Upper lobe of left lung (tissue), 4 donors: ENCODE results near the gene IL1RL1.

Experiments used
- CTCF ChIP-seq, 6 experiments: fragments of 450-650 bp in 4 of 6; fragments of 200-600 bp in 2 of 6; sonication (generic) in 2 of 6; IDR thresholded peaks; one replicate each; pipeline ENCODE4 v1.5.1; 2016 to 2019; ENCODE audit warnings: antibody characterized with exemption in 6 of 6
- EP300 ChIP-seq, 4 donors: sonication (generic); formaldehyde crosslinking; IDR thresholded peaks; one replicate each; pipeline ENCODE4 v1.5.1; 2017; ENCODE audit warnings: antibody characterized with exemption in 4 of 4, control low read depth in 2 of 4

DNA sequence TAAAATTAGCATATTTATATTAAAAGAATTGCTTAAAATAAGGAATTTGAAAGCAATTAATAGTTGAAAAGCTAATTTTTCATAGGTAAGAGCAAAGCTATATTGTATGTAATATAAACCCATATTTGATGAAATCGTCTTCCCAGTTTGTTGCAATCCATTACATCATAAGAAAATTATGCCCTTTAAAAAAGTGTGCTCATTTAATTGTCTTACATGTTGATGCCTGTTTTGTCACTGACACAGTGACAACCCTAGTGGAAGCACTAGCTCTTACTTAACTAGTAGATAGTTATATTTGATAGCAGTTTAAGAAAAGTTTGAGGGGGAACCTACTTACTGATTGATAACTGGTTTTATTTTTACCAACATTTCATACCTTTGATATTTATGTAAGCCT, 81.6 kb downstream of the IL1RL1 start:
- TF ChIP-seq CTCF (IDR thresholded peaks at IDR 0.05) (no peak), EP300 (IDR thresholded peaks at IDR 0.05) (no peak)
